Measurements from ENCODE around the gene TMEM9.
A peak's percentile ranks its signal among the peaks of the same experiment; 100 is the strongest.

DNA sequence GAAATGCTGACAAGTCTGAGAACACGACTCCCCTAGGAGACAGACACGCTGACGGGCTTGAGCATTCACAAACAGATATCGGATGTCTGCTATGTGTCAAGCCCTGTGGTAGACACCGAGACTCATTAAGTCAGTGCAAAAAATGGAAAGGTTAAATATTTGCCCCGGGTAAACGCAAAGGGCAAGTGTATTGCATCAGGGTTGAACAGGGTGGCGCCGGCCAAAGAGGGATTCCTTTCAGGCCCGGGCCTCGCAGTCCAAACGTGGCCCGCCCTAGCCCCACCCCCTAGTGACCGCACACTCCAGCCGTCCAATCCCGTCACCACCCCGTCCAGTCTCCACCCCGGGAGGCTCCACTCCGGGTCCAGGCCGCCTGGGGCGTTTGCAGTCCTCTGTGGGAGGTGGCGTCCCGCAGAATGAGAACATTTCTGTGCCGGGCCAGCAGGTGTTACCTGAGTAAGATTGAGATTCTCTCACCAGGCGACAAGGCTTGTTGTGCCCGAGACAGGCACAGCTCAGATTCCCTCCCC is 16.3 kb upstream of the TMEM9 start:
- TF ChIP-seq EZH2 (IDR thresholded peaks at IDR 0.05; ENCODE audit: insufficient read depth, poor library complexity, severe bottlenecking) (no peak), EZH2phosphoT487 (IDR thresholded peaks at IDR 0.05; ENCODE audit: insufficient read depth, low read depth) (peak; percentile 87; the same call in 1 of the 2 replicates)
